Activated T-cell treated with anti-CD3 and anti-CD28 coated beads, Interleukin-2, amount 50 U/mL, for 72 hours (primary cell): ENCODE data around the gene NDC1. TPM values are rescaled to one million over a fixed set of nuclear protein-coding genes. Genes with fewer than 3 reads are reported as not detected.
A peak's percentile ranks its signal among the peaks of the same experiment; 100 is the strongest.
"Not testable (repeated sequence)": the region's sequence is repeated elsewhere in the genome, so short reads cannot be mapped to it uniquely, and the experiment has no call there.

ENCODE experiments used
- ATAC-seq, 2 donors: fragments of 150-1000 bp; cut with Tn5 transposase; replicated peaks in 1 of 2; 2 replicates each; pipeline ENCODE4 v1.10.0; 2021; ENCODE audit warnings: moderate library complexity in 2 of 2, mild to moderate bottlenecking in 1 of 2
- DNase-seq, 2 donors: peaks; one replicate each; pipeline ENCODE4 v3.0.0; 2021 to 2022; ENCODE audit warnings: mixed read lengths in 1 of 2
- H3K27ac Mint-ChIP-seq: one replicate; pipeline ENCODE4 v1.8.0; 2022; ENCODE audit warnings: mild to moderate bottlenecking, moderate library complexity, mixed read lengths
- H3K27me3 Mint-ChIP-seq: one replicate; pipeline ENCODE4 v1.8.0; 2022; ENCODE audit warnings: low read depth, mixed read lengths
- H3K36me3 Mint-ChIP-seq, 2 donors: one replicate each; pipeline ENCODE4 v1.8.0; 2022; ENCODE audit warnings: mixed read lengths in 2 of 2, mild to moderate bottlenecking in 1 of 2; ENCODE audit not compliant: insufficient read depth in 2 of 2
- H3K4me1 Mint-ChIP-seq: one replicate; pipeline ENCODE4 v1.8.0; 2022; ENCODE audit warnings: low read depth, mixed read lengths
- H3K4me3 Mint-ChIP-seq, 2 donors: one replicate each; pipeline ENCODE4 v1.8.0; 2022; ENCODE audit warnings: mild to moderate bottlenecking in 2 of 2, mixed read lengths in 2 of 2, moderate library complexity in 2 of 2
- H3K9me3 Mint-ChIP-seq, 2 donors: one replicate each; pipeline ENCODE4 v1.8.0; 2022; ENCODE audit warnings: mixed read lengths in 2 of 2
- total RNA-seq, 2 donors: library from RNA; stranded (reverse); gene quantifications; one replicate each; pipeline ENCODE4 v1.2.3, GENCODE V29; 2022

The NDC1 gene
- total RNA-seq, 2 donors from 2014 or later: 17.1 to 22.8 TPM

- DNase-seq: no peak
- H3K27ac Mint-ChIP-seq: no peak overlapping the region
- no peak for ATAC-seq
- H3K4me3 Mint-ChIP-seq: no peak overlapping the region
- peaks cover 2 to 27% of the 10 kb centered on the region in 2 donors for H3K36me3 Mint-ChIP-seq
- H3K4me1 Mint-ChIP-seq: peaks cover 11% of the 10 kb centered on the region
- no peaks in the 10 kb centered on the region for H3K9me3 Mint-ChIP-seq
- no peaks in the 10 kb centered on the region for H3K27me3 Mint-ChIP-seq
These were observed 66.4 kb downstream of the NDC1 start for GRCh38 chr1:53771648-53772047.

GRCh38 chr1:53769780-53770179, 68.3 kb downstream of the NDC1 start:
- peaks cover 20% of the 10 kb centered on the region for H3K4me1 Mint-ChIP-seq
- peaks cover 3 to 38% of the 10 kb centered on the region in 2 donors for H3K36me3 Mint-ChIP-seq
- H3K4me3 Mint-ChIP-seq: no peak overlapping the region
- no peak overlapping the region for H3K27ac Mint-ChIP-seq
- DNase-seq: no peak
- H3K27me3 Mint-ChIP-seq: no peaks in the 10 kb centered on the region
- ATAC-seq: no peak
- no peaks in the 10 kb centered on the region for H3K9me3 Mint-ChIP-seq

- no peak for DNase-seq
- Mint-ChIP-seq H3K27ac (no peak overlapping the region), H3K4me1 (peaks cover 20% of the 10 kb centered on the region), H3K27me3 (no peaks in the 10 kb centered on the region), H3K36me3 (peaks cover 3 to 38% of the 10 kb centered on the region in 2 donors), H3K9me3 (no peaks in the 10 kb centered on the region), H3K4me3 (no peak overlapping the region)
- ATAC-seq: no peak
These were observed 68.9 kb downstream of the NDC1 start for GRCh38 chr1:53769184-53769583.

GRCh38 chr1:53766831-53767405, 71.2 kb downstream of the NDC1 start:
- Mint-ChIP-seq H3K9me3 (no peaks in the 10 kb centered on the region), H3K27me3 (no peaks in the 10 kb centered on the region), H3K4me1 (peaks cover 20% of the 10 kb centered on the region), H3K4me3 (peak overlapping the region; percentile 20 to 76), H3K36me3 (peaks cover 5 to 35% of the 10 kb centered on the region in 2 donors), H3K27ac (peak overlapping the region; percentile 72)
- DNase-seq: no peak
- ATAC-seq: no peak

GRCh38 chr1:53766194-53766742, 71.8 kb downstream of the NDC1 start:
- peaks cover 20% of the 10 kb centered on the region for H3K4me1 Mint-ChIP-seq
- peak in 1 of 2 donors; percentile 19 for ATAC-seq
- peaks cover 5 to 33% of the 10 kb centered on the region in 2 donors for H3K36me3 Mint-ChIP-seq

GRCh38 chr1:53765657-53766056, 72.4 kb downstream of the NDC1 start:
- H3K4me1 Mint-ChIP-seq: peaks cover 16% of the 10 kb centered on the region
- peaks cover 3 to 28% of the 10 kb centered on the region in 2 donors for H3K36me3 Mint-ChIP-seq
- peak overlapping the region; percentile 72 for H3K27ac Mint-ChIP-seq
- H3K27me3 Mint-ChIP-seq: no peaks in the 10 kb centered on the region
- DNase-seq: no peak
- H3K9me3 Mint-ChIP-seq: no peaks in the 10 kb centered on the region
- peak; percentile 40 to 72 for ATAC-seq
- no peak overlapping the region for H3K4me3 Mint-ChIP-seq

More at GRCh38 chr1:53766194-53766742, 71.8 kb downstream of the NDC1 start:
- no peaks in the 10 kb centered on the region for H3K27me3 Mint-ChIP-seq
- H3K9me3 Mint-ChIP-seq: no peaks in the 10 kb centered on the region
- H3K4me3 Mint-ChIP-seq: peak overlapping the region in 1 of 2 donors; percentile 76
- peak overlapping the region; percentile 72 for H3K27ac Mint-ChIP-seq
- no peak for DNase-seq

GRCh38 chr1:53763911-53764310, 74.2 kb downstream of the NDC1 start:
- Mint-ChIP-seq H3K4me3 (no peak overlapping the region), H3K27me3 (no peaks in the 10 kb centered on the region), H3K27ac (no peak overlapping the region), H3K36me3 (peaks cover 3 to 26% of the 10 kb centered on the region in 2 donors), H3K4me1 (peaks cover 14% of the 10 kb centered on the region), H3K9me3 (no peaks in the 10 kb centered on the region)
- no peak for ATAC-seq
- DNase-seq: no peak

GRCh38 chr1:53763461-53763860, 74.6 kb downstream of the NDC1 start:
- peaks cover 3 to 23% of the 10 kb centered on the region in 2 donors for H3K36me3 Mint-ChIP-seq

GRCh38 chr1:53760497-53760896, 77.6 kb downstream of the NDC1 start:
- peaks cover 1 to 13% of the 10 kb centered on the region in 2 donors for H3K36me3 Mint-ChIP-seq
- ATAC-seq, H3K4me1 Mint-ChIP-seq, H3K27me3 Mint-ChIP-seq, H3K9me3 Mint-ChIP-seq, DNase-seq, H3K4me3 Mint-ChIP-seq, H3K27ac Mint-ChIP-seq: not testable (repeated sequence)

More at GRCh38 chr1:53763461-53763860, 74.6 kb downstream of the NDC1 start:
- Mint-ChIP-seq H3K4me1 (peaks cover 14% of the 10 kb centered on the region), H3K27me3 (no peaks in the 10 kb centered on the region), H3K4me3 (no peak overlapping the region), H3K27ac (no peak overlapping the region), H3K9me3 (no peaks in the 10 kb centered on the region)
- DNase-seq (no peak), ATAC-seq (no peak)

- ATAC-seq: no peak
- H3K36me3 Mint-ChIP-seq: peaks cover 0 to 2% of the 10 kb centered on the region in 2 donors
- no peak overlapping the region for H3K4me3 Mint-ChIP-seq
- no peaks in the 10 kb centered on the region for H3K9me3 Mint-ChIP-seq
- H3K4me1 Mint-ChIP-seq: no peaks in the 10 kb centered on the region
- H3K27me3 Mint-ChIP-seq: no peaks in the 10 kb centered on the region
- H3K27ac Mint-ChIP-seq: no peak overlapping the region
- DNase-seq: no peak
These were observed 82.2 kb downstream of the NDC1 start for GRCh38 chr1:53755874-53756273.

GRCh38 chr1:53754484-53755312, 83.4 kb downstream of the NDC1 start:
- no peaks in the 10 kb centered on the region for H3K9me3 Mint-ChIP-seq
- DNase-seq (peak; percentile 18 to 22), ATAC-seq (peak in 1 of 2 donors; percentile 32)
- H3K27me3 Mint-ChIP-seq: no peaks in the 10 kb centered on the region
- no peaks in the 10 kb centered on the region for H3K4me1 Mint-ChIP-seq
- no peak overlapping the region for H3K4me3 Mint-ChIP-seq
- H3K36me3 Mint-ChIP-seq: no peaks in the 10 kb centered on the region
- no peak overlapping the region for H3K27ac Mint-ChIP-seq

GRCh38 chr1:53752281-53752680, 85.8 kb downstream of the NDC1 start:
- Mint-ChIP-seq H3K27ac (no peak overlapping the region), H3K4me3 (no peak overlapping the region), H3K27me3 (no peaks in the 10 kb centered on the region), H3K4me1 (no peaks in the 10 kb centered on the region), H3K9me3 (no peaks in the 10 kb centered on the region), H3K36me3 (no peaks in the 10 kb centered on the region)
- no peak for ATAC-seq
- DNase-seq: no peak

- Mint-ChIP-seq H3K4me3 (no peak overlapping the region), H3K9me3 (peaks cover 3 to 4% of the 10 kb centered on the region in 2 donors), H3K4me1 (no peaks in the 10 kb centered on the region), H3K27me3 (peaks cover 10% of the 10 kb centered on the region), H3K27ac (no peak overlapping the region), H3K36me3 (peaks cover 4% of the 10 kb centered on the region in 2 donors)
- DNase-seq (no peak), ATAC-seq (no peak)
These were observed 90.3 kb downstream of the NDC1 start for GRCh38 chr1:53747841-53748240.
